OCI-M2 (cell line): Measurements from ENCODE around the gene FKRP.

Source experiments
- DNase-seq: peaks from one replicate; lab custom pipeline; 2025; ENCODE audit not compliant: unreplicated experiment; lab: John Stamatoyannopoulos, UW

Gene FKRP

GRCh38 chr19:46731007-46731501 is 14.8 kb upstream of the FKRP start:
- no peak for DNase-seq

DNA sequence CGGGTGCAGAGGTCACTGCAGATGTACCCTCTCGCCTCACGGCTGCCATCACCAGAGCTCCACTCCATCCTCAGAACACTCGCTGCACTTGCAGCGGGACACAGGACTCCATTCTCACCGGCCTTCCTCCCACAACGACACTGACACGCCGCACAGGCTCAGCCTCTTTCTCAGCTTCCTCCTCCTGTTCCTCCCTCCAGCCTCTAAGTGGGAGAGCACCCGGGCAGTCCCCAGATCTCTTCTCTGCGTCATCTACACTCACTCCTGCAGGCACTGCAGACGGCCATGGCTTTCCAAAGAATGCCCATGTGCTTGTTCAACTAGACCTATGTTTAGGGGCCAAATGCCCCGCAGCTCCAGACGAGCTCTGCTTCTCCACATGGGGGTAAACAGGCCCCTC is 14.3 kb upstream of the FKRP start:
- DNase-seq = no peak

- no peak for DNase-seq
Measured at GRCh38 chr19:46732172-46732938, 13.5 kb upstream of the FKRP start.

DNA sequence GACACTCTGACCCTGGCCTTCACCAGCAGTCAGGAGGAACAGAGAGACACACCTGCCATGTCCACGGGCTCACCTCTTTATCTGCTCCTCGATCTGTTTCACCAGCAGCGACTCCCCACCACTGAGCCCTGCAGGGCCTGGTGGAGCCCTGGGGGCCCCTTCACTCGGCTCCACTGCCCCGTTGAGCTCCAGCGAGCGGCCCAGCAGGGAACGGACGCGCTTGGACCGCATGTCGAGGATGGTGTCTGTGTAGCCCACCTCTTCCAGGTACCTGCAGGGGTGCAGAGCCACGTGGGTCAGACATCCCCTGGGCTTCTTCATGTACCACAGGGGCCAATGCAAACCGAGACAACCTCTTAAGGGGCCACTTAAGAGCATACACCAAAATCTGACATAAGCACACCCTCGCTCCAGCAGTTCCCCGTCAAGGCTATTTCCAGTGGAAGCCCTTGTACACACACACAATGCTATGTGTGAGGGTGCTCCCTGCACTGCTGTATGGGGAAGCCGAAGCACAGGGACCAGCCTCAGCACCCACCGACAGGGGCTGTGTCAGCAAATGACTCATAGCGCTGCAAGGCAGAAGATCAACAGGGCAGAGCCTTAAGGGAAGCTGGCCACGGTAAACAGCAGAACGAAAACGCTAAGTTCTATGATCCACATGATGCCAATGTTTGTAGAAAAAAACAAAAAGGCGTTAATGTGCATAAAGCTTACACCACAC is 12.7 kb upstream of the FKRP start:
- no peak for DNase-seq

DNA sequence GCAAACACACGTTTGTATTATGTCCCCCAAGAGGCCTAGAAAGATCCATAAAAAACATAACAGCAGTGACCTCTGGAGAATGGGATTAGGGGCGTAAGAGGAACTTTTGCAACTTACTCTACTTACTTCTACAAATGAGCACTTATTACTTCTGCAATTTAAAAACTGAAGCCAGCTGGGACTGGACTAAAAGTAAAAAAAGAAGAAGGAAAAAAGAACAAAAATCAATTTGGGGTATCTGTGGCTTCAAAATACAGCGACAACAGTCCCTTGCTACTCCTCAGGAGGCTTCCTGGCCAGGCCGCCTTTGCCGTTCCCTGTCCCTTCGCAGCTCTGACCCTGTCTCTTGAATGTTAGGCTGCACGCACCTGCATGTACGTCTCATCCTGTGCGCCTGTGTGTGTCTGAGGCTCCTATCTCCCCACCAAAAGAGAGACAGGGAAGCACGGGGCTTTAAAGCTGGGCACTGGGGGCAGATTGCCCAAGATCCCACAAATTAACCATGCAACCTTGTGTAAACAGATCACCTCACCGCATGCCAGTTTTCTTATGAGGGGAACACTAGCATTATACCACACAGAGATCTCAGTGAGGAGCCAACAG is 12.1 kb upstream of the FKRP start:
- DNase-seq = no peak

DNA sequence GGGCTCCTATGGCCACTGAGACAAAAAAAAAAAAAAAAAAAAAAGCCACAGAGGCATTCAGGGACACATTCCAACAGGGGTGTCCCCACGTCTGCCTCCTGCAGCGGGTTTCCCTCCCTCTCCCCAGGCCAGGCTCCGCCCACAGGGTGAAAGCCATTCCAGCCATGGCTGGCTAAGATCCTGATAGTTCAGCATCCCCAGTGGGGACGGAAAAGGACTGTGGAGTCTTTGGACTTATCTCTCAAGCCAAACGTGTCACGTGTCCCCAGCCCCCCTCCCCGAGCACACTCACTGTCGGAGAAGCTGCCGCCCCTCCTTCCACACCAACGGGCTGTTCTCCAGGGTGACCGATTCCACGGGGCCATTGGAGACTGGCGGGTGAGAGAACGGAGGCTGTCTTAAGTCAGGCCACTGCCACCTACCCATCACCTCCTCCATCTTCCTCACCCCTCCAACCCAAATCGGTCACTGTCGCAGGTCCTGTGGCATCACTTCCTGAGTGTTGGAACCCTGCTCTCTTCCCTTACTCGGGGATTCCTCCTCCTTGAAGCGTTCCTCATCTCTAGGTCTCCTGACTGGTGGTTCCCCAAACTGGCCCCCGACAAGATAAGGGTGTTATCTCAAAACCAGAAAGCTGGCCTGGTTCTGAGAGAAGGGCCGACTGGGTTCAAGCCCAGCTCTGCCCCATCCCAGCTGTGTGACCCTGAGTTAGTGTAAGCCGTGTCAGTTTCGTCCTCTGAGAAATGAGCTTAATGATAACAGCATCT is 9.1 kb upstream of the FKRP start:
- DNase-seq = peak; percentile 89

- peak; percentile 79 for DNase-seq
Measured at GRCh38 chr19:46737298-46737654, 8.6 kb upstream of the FKRP start.

DNA sequence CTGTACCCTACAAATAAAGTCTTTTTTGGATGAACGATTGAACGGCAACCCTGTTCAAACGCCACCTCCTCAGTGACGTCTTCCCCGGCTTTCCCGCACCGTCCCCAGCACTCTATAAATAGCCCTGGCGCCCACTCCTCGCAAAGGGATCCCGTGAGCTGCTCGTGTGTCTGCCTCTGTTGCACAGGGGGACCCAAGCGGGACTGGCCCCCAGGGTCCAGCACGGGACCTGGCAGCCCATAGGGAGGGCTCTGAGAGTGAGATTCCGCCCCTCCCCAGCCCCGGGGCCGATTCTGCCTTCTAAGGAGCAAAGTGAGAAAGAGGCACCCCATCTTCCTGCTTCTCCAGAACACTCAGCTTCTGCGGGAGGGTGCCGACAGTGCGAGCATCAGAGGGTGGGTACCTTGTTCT is 8.1 kb upstream of the FKRP start:
- DNase-seq = no peak

- no peak for DNase-seq
Measured at GRCh38 chr19:46739290-46739771, 6.5 kb upstream of the FKRP start.

DNA sequence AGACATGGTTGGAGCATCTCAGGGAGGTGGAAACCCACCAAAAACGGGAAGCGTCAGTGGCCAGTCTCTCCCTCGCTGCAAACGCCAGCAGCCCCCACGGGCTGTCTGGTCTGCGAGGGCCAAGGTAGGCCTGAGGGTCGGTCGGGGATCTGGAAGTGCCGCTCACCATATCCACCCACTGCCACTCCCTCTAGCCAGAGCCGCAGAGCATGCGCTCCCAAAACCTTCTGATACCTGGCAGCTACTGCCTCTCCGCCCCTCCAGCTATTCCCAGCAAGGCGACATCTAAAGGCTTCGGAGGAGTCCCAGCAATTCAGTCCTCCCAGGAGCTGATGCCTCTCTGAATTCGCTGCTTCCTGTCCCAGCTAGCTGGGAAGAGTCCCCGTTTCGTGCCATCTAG is 4.4 kb upstream of the FKRP start:
- DNase-seq = no peak

- DNase-seq = no peak
Measured at GRCh38 chr19:46742926-46743480, 2.9 kb upstream of the FKRP start.

DNA sequence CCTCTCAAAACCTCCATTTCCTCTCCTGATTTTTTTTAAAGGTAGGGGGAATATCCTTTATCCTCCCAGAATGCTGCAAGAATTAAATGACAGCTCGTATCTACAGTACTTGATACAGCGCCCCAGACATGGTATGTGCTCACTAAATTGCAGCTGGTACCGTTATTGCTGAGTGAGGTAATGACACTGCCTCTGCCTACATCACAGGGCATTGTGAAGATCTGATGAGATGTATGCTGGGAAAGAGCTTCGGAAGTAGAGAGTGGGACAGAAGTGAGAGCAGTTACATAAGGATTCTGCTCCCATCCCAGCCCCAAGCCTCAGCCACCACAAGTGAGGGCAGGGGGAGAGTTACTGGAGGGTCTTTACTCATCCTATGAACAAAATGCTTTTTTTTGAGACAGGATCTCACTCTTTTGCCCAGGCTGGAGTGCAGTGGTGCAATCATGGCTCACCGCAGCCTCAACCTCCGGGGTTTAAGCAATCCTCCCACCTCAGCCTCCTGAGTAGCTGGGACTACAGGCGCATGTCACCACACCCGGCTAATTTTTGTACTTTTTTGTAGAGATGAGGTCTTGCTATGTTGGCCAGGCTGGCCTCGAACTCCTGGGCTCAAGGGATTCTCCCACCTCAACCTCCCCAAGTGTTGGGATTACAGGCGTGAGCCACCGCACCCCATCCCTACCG is 1.7 kb upstream of the FKRP start:
- DNase-seq = no peak

DNA sequence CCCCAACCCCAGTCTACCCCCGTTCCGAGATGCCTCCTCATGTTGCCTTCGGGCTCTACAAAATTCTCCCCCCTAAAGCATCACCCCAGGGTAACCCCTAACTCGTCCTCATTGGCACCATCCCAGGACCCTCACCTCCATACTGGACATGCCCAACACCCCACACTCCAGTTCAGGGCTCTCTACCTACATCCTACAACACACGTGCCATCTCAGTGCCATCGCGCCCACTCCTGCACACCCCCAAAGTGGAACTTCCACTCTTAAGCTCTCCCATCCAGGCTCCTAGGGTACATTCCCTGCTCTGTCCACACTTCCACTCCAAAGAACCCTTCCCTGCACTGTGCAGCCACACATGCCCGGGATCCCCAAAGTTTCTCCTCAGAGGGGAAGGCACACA is 827 bp upstream of the FKRP start:
- no peak for DNase-seq

DNA sequence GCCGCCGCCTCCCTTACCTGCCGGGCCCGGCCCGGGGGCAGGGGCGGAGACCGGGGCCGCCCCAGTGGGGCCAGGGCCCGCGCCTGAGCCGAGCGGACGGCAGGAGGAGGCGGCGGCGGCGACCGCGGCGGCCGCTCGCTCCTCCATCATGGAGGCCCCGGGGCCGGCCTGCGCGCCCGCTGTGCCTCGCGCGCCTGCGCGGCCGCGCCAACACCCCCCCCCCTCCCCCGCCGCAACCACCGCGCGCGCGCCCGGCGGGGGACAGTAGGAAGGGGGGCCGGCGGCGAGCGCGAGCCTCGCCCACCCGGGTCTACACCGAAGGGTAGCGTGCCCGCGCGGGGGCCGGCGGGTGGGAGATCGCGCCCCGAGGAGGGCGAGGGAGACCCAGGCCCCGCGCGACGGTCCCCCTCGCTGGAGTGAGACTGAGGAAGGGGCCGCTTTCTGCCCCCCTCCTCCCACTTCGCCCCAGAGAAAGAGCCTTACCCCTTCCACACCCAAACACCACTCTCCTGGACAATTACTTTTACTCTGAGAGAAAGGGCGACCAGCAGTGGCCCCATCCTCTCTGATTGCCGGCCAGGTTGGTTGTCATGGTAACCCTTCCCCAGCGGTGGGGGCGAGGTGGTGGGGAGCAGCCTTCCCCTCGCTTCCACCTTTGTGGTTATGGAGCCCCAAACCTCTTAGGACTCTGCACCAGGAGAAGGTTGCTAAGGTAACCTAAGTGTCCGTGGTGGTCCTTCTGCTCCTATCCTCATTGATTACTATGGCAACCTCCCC is 612 bp downstream of the FKRP start, which contains the start of gene STRN4:
Gene STRN4 (minus strand): TSS at position 170 of the 777 bp plus-strand sequence. CDS start 20 bp downstream, at position 150.
- DNase-seq = no peak

GRCh38 chr19:46748325-46749109 is 2.7 kb downstream of the FKRP start:
- peak; percentile 57 for DNase-seq

DNA sequence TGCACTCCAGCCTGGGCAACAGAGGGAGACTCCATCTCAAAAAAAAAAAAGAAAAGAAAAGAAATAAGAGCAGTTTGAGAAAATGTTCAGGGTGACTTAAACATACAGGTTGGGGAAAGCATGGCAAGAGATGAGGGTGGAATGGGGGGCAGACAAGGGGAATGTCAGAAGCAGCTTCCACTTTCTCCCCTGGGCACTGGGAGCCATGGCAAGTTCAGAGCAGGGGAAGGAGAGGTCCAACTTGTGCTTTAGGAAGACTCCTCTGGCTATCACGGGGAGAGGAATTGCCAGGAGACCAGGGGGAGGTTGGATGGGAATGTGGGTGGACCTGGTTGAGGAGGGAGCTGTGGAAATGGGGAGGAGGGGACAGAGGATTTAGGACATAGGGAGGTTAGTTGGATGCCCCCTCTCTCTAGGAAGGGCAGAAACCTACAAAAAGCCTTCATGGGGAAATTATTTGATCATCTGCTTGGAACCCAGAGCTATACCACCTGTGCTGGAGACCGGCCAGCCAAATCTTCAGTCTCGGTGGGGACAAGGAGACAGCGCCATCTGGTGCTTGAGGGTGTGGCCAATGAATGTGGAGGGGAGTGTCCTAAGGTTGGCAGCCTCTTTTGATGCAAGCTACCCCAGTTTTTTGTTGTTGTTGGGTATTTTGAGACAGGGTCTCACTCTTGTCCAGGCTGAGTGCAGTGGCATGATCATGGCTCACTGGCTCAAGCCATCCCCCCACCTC is 7.7 kb downstream of the FKRP start:
- no peak for DNase-seq

GRCh38 chr19:46755077-46755852 is 9.4 kb downstream of the FKRP start:
- no peak for DNase-seq
